Measurements from ENCODE around the gene GRPR.

Gene GRPR

GRCh38 chrX:16191605-16192004 is 68.2 kb downstream of the GRPR start:
- Histone ChIP-seq H4K20me1 (ENCODE audit: insufficient read depth, low read length) (no peaks in the 10 kb centered on the region), H3K79me2 (ENCODE audit: insufficient read depth, low read length) (no peaks in the 10 kb centered on the region), H3K4me2 (ENCODE audit: insufficient read depth, low read length) (no peak overlapping the region), H3K27ac (ENCODE audit: low read length) (no peak overlapping the region), H3K9me3 (ENCODE audit: insufficient read depth, low read length, severe bottlenecking) (no peaks in the 10 kb centered on the region), H3K4me1 (ENCODE audit: insufficient read depth, low read length) (no peaks in the 10 kb centered on the region), H3K27me3 (ENCODE audit: insufficient read depth, low read length, poor library complexity) (no peaks in the 10 kb centered on the region), H3K9ac (ENCODE audit: low read depth, low read length) (no peak overlapping the region), H3K36me3 (ENCODE audit: insufficient read depth, low read length) (no peaks in the 10 kb centered on the region), H2AFZ (ENCODE audit: low read depth, low read length) (no peak overlapping the region), H3K4me3 (ENCODE audit: low read depth in 1 of 2, low read length in 2 of 2) (no peak overlapping the region)
- ATAC-seq (ENCODE audit: insufficient read depth, low read depth) (no peak), DNase-seq (no peak)
- TF ChIP-seq EZH2 (IDR thresholded peaks at IDR 0.05; ENCODE audit: borderline replicate concordance, low read depth, low read length, severe bottlenecking): no peak
- TF ChIP-seq, protein P1, sequence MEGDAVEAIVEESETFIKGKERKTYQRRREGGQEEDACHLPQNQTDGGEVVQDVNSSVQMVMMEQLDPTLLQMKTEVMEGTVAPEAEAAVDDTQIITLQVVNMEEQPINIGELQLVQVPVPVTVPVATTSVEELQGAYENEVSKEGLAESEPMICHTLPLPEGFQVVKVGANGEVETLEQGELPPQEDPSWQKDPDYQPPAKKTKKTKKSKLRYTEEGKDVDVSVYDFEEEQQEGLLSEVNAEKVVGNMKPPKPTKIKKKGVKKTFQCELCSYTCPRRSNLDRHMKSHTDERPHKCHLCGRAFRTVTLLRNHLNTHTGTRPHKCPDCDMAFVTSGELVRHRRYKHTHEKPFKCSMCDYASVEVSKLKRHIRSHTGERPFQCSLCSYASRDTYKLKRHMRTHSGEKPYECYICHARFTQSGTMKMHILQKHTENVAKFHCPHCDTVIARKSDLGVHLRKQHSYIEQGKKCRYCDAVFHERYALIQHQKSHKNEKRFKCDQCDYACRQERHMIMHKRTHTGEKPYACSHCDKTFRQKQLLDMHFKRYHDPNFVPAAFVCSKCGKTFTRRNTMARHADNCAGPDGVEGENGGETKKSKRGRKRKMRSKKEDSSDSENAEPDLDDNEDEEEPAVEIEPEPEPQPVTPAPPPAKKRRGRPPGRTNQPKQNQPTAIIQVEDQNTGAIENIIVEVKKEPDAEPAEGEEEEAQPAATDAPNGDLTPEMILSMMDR (IDR thresholded peaks at IDR 0.05; ENCODE audit: borderline replicate concordance, extremely low read depth, low read length, poor library complexity, severe bottlenecking): no peak

GRCh38 chrX:16196829-16197228 is 73.5 kb downstream of the GRPR start:
- H3K4me2 ChIP-seq (ENCODE audit: insufficient read depth, low read length): no peak overlapping the region
- no peaks in the 10 kb centered on the region for H3K79me2 ChIP-seq (ENCODE audit: insufficient read depth, low read length)
- H3K9me3 ChIP-seq (ENCODE audit: insufficient read depth, low read length, severe bottlenecking): no peaks in the 10 kb centered on the region
- no peak for ATAC-seq (ENCODE audit: insufficient read depth, low read depth)
- no peak overlapping the region for H3K4me3 ChIP-seq (ENCODE audit: low read depth in 1 of 2, low read length in 2 of 2)
- TF ChIP-seq EZH2 (IDR thresholded peaks at IDR 0.05; ENCODE audit: borderline replicate concordance, low read depth, low read length, severe bottlenecking): no peak
- TF ChIP-seq, protein P1 (IDR thresholded peaks at IDR 0.05; ENCODE audit: borderline replicate concordance, extremely low read depth, low read length, poor library complexity, severe bottlenecking): no peak
- H3K27me3 ChIP-seq (ENCODE audit: insufficient read depth, low read length, poor library complexity): no peaks in the 10 kb centered on the region
- no peak overlapping the region for H3K27ac ChIP-seq (ENCODE audit: low read length)
- no peaks in the 10 kb centered on the region for H4K20me1 ChIP-seq (ENCODE audit: insufficient read depth, low read length)
- no peaks in the 10 kb centered on the region for H3K4me1 ChIP-seq (ENCODE audit: insufficient read depth, low read length)
- no peak overlapping the region for H2AFZ ChIP-seq (ENCODE audit: low read depth, low read length)
- H3K9ac ChIP-seq (ENCODE audit: low read depth, low read length): no peak overlapping the region
- H3K36me3 ChIP-seq (ENCODE audit: insufficient read depth, low read length): no peaks in the 10 kb centered on the region
- no peak for DNase-seq

GRCh38 chrX:16199343-16199742 is 76.0 kb downstream of the GRPR start:
- no peak for ATAC-seq (ENCODE audit: insufficient read depth, low read depth)
- Histone ChIP-seq H4K20me1 (ENCODE audit: insufficient read depth, low read length) (no peaks in the 10 kb centered on the region), H3K36me3 (ENCODE audit: insufficient read depth, low read length) (no peaks in the 10 kb centered on the region), H3K27me3 (ENCODE audit: insufficient read depth, low read length, poor library complexity) (no peaks in the 10 kb centered on the region), H3K27ac (ENCODE audit: low read length) (no peak overlapping the region), H3K9me3 (ENCODE audit: insufficient read depth, low read length, severe bottlenecking) (no peaks in the 10 kb centered on the region), H3K4me2 (ENCODE audit: insufficient read depth, low read length) (no peak overlapping the region), H3K79me2 (ENCODE audit: insufficient read depth, low read length) (no peaks in the 10 kb centered on the region), H3K4me1 (ENCODE audit: insufficient read depth, low read length) (no peaks in the 10 kb centered on the region), H3K4me3 (ENCODE audit: low read depth in 1 of 2, low read length in 2 of 2) (no peak overlapping the region), H2AFZ (ENCODE audit: low read depth, low read length) (no peak overlapping the region), H3K9ac (ENCODE audit: low read depth, low read length) (no peak overlapping the region)
- TF ChIP-seq, protein P1 (IDR thresholded peaks at IDR 0.05; ENCODE audit: borderline replicate concordance, extremely low read depth, low read length, poor library complexity, severe bottlenecking): no peak
- TF ChIP-seq EZH2 (IDR thresholded peaks at IDR 0.05; ENCODE audit: borderline replicate concordance, low read depth, low read length, severe bottlenecking): no peak
- no peak for DNase-seq

GRCh38 chrX:16202943-16203342 is 79.6 kb downstream of the GRPR start:
- Histone ChIP-seq H4K20me1 (ENCODE audit: insufficient read depth, low read length) (no peaks in the 10 kb centered on the region), H2AFZ (ENCODE audit: low read depth, low read length) (no peak overlapping the region), H3K79me2 (ENCODE audit: insufficient read depth, low read length) (no peaks in the 10 kb centered on the region), H3K4me2 (ENCODE audit: insufficient read depth, low read length) (no peak overlapping the region), H3K36me3 (ENCODE audit: insufficient read depth, low read length) (no peaks in the 10 kb centered on the region), H3K27me3 (ENCODE audit: insufficient read depth, low read length, poor library complexity) (no peaks in the 10 kb centered on the region), H3K4me1 (ENCODE audit: insufficient read depth, low read length) (no peaks in the 10 kb centered on the region), H3K9me3 (ENCODE audit: insufficient read depth, low read length, severe bottlenecking) (no peaks in the 10 kb centered on the region), H3K9ac (ENCODE audit: low read depth, low read length) (no peak overlapping the region), H3K27ac (ENCODE audit: low read length) (no peak overlapping the region), H3K4me3 (ENCODE audit: low read depth in 1 of 2, low read length in 2 of 2) (no peak overlapping the region)
- DNase-seq: no peak
- TF ChIP-seq, protein P1 (IDR thresholded peaks at IDR 0.05; ENCODE audit: borderline replicate concordance, extremely low read depth, low read length, poor library complexity, severe bottlenecking): no peak
- TF ChIP-seq EZH2 (IDR thresholded peaks at IDR 0.05; ENCODE audit: borderline replicate concordance, low read depth, low read length, severe bottlenecking): no peak
- ATAC-seq (ENCODE audit: insufficient read depth, low read depth): no peak
